HFFc6 (cell line): ENCODE results near the gene PXYLP1. TPM values are rescaled to one million over a fixed set of nuclear protein-coding genes. Genes with fewer than 3 reads are reported as not detected.

ENCODE experiments used
- DNase-seq: peaks from one replicate; pipeline ENCODE4 v3.0.0-alpha.2; 2018
- H3K27ac Mint-ChIP-seq: 2 replicates; pipeline ENCODE4 v1.8.0; 2020; ENCODE audit warnings: mild to moderate bottlenecking, mixed read lengths
- H3K27me3 Mint-ChIP-seq: 2 replicates; pipeline ENCODE4 v1.8.0; 2021; ENCODE audit warnings: mild to moderate bottlenecking, moderate library complexity, mixed read lengths; ENCODE audit not compliant: insufficient read depth
- H3K36me3 Mint-ChIP-seq: 2 replicates; pipeline ENCODE4 v1.8.0; 2021; ENCODE audit warnings: low read depth, mixed read lengths
- H3K4me1 Mint-ChIP-seq: 2 replicates; pipeline ENCODE4 v1.8.0; 2020; ENCODE audit warnings: low read depth, mixed read lengths
- H3K4me3 Mint-ChIP-seq: 2 replicates; pipeline ENCODE4 v1.8.0; 2020; ENCODE audit warnings: mild to moderate bottlenecking, moderate library complexity, mixed read lengths
- H3K9me3 Mint-ChIP-seq: 2 replicates; pipeline ENCODE4 v1.8.0; 2020; ENCODE audit warnings: mild to moderate bottlenecking, mixed read lengths
- CTCF ChIP-seq: fragments of 200-600 bp; sonication (generic); IDR thresholded peaks from 2 replicates; pipeline ENCODE4 v1.5.0; 2021; ENCODE audit warnings: antibody characterized with exemption, mild to moderate bottlenecking
- total RNA-seq, 6 experiments: library from RNA; stranded (reverse); fragmentation: NEBNext Ultra II Directional; extraction: Animal tissue kit (Norgen Biotek cat#: 25700); gene quantifications; 2 replicates in 1 of 6; 3 replicates in 5 of 6; pipeline ENCODE4 v1.2.3, GENCODE V29; 2021

The PXYLP1 gene
- total RNA-seq, 6 experiments from 2014 or later: 4.5 to 5.4 (median 4.6) TPM

GRCh38 chr3:141261472-141262307 is 30.1 kb downstream of the PXYLP1 start:
- TF ChIP-seq CTCF: no peak
- no peaks in the 10 kb centered on the region for H3K9me3 Mint-ChIP-seq
- no peak for DNase-seq
- H3K4me3 Mint-ChIP-seq: no peak overlapping the region
- peaks cover 4% of the 10 kb centered on the region for H3K27me3 Mint-ChIP-seq
- no peak overlapping the region for H3K27ac Mint-ChIP-seq
- peaks cover 21% of the 10 kb centered on the region for H3K4me1 Mint-ChIP-seq
- H3K36me3 Mint-ChIP-seq: no peaks in the 10 kb centered on the region

DNA sequence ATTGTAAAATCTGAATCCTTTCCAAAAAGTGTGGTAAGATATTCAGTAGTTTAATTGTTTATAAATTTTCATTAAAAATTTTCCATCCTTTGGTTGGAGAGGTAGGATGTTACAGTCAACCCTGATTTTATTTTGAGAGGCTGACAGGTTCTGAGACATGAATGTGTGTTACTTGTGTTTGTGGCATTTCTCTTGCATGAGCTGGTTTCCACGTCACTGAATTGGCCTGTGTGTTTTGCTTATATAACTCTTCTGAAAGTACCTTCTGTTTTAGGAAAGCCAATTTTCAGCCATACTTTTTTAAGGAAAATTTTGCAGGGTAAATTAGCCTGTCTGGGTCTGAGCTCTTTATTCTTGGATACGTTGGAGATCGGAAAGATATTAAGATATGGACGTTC is 30.7 kb downstream of the PXYLP1 start:
- Mint-ChIP-seq H3K27me3 (peaks cover 4% of the 10 kb centered on the region), H3K36me3 (no peaks in the 10 kb centered on the region), H3K4me1 (peaks cover 21% of the 10 kb centered on the region), H3K27ac (no peak overlapping the region), H3K4me3 (no peak overlapping the region), H3K9me3 (no peaks in the 10 kb centered on the region)
- DNase-seq: peak; percentile 45
- TF ChIP-seq CTCF: no peak

DNA sequence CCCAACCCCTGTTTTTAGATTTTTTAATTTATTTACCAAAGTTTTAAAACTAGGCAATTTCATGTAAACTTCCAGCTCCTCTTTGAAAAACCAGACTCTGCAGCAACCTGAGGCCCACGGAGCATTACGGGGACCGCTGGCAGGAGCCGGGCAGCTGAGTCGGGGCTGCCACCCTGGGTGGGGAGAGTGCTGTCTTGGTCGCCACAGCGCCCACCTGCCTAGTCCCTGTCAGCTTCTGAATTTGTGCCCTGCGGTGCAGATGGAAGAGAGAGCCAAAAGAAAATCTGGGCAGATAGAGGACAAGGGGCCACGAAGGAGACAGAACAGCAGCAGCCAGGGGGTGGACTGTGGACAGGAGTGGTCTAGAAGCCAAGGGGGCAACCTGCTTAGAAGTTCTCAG is 34.6 kb downstream of the PXYLP1 start:
- H3K9me3 Mint-ChIP-seq: no peaks in the 10 kb centered on the region
- no peak for TF ChIP-seq CTCF
- H3K27me3 Mint-ChIP-seq: peaks cover 17% of the 10 kb centered on the region
- no peak for DNase-seq
- no peaks in the 10 kb centered on the region for H3K36me3 Mint-ChIP-seq
- H3K4me3 Mint-ChIP-seq: no peak overlapping the region
- H3K27ac Mint-ChIP-seq: no peak overlapping the region
- H3K4me1 Mint-ChIP-seq: peaks cover 21% of the 10 kb centered on the region

DNA sequence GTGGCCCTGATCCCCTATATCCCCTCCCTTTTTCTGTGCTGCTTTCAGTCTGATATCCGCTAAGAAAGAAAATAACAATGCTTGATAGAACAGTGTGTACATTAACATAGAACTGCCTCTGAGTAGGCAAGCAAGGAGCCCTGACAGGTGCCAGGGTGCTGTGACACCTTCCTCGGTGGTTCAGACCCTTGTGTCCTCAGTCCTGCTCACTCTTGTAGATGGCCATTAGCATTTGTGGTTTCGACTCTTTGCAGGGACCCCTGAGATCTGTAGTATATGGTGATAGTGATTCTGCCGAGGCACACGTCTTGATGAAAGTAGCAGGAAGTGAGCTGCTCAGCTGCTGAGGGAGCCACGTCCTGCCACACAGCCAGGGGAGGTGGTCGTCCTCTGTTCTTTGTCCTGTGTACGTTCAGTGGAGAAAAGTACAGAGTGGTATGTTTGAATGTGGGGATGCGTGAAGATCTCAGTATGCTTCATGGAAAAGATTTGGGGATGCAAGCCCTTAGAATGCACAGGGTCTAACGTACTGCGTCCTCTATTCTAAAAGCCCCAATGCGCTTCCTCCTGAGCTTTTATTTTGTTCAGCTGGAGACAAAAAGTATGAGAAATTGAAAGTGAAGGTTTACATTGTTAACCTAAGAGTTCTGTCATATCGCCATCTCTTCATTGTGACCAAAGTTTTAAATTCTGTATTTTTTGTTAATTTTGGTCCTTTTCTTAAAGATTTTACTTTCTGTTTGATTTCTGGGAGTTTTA is 35.4 kb downstream of the PXYLP1 start:
- peaks cover 21% of the 10 kb centered on the region for H3K27me3 Mint-ChIP-seq
- no peaks in the 10 kb centered on the region for H3K36me3 Mint-ChIP-seq
- H3K27ac Mint-ChIP-seq: no peak overlapping the region
- no peak for TF ChIP-seq CTCF
- DNase-seq: no peak
- no peak overlapping the region for H3K4me3 Mint-ChIP-seq
- H3K4me1 Mint-ChIP-seq: peaks cover 13% of the 10 kb centered on the region
- no peaks in the 10 kb centered on the region for H3K9me3 Mint-ChIP-seq

DNA sequence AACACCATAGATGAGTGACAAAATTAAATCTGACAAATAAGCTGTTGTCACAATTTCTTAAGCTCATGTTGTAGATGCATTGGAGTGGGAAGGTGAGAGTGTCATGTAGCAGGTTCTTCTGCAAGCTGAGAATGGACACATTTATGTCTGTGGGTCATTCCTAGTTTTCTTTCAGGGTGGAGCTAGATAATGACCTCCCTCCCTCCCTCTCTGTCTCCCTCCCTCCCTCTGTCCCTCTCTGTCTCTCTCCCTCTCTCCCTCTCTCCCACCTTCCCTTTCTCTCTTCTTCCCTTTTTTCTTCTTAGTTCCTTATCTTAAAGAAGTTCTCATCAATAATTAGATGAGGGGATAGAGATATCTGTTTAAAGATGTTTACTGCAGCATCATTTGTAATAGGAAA is 36.0 kb downstream of the PXYLP1 start:
- H3K4me1 Mint-ChIP-seq: peaks cover 7% of the 10 kb centered on the region
- H3K9me3 Mint-ChIP-seq: no peaks in the 10 kb centered on the region
- H3K27me3 Mint-ChIP-seq: peaks cover 23% of the 10 kb centered on the region
- H3K27ac Mint-ChIP-seq: no peak overlapping the region
- no peaks in the 10 kb centered on the region for H3K36me3 Mint-ChIP-seq
- H3K4me3 Mint-ChIP-seq: no peak overlapping the region
- no peak for TF ChIP-seq CTCF
- DNase-seq: no peak
